ENCODE data around the gene METTL25.

The METTL25 gene

DNA sequence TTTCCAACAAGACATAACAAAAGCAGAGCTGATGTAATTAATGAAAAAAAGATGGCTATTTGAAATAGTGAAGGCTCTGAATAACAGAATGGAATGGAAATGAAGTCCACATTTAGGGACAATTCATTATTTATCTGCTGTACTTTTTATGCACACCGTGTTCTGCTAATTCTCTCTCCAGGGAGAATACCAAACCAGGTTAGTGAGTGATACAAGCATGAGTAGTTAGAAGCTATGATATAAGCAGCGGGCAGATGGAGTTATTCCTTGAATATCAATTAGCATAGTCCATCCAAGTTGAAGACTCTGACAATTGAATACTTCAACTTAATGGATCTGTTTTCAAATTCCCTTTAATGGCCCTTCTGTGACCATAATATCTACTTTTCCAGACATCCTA, 166.3 kb downstream of the METTL25 start:
- DNase-seq, result no peak

DNA sequence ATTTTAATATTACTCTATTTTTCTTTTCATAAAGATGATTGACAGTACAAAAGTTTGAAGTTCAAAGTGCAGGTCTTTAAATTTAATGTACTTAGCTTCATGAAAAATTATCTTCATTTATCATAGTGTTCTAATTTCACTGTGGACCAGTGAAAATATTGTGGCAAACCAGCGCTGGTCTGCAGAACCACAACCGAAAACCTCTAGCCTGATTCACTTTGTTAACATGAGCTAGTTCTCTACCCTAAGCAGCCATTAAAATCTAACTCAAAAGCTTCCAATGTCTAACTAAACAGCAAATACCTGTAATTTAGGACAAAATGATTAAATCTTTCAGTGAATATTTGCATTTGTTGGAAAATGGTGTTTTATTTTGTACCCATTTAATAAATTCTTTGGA, 167.3 kb downstream of the METTL25 start:
- no peak for DNase-seq

DNA sequence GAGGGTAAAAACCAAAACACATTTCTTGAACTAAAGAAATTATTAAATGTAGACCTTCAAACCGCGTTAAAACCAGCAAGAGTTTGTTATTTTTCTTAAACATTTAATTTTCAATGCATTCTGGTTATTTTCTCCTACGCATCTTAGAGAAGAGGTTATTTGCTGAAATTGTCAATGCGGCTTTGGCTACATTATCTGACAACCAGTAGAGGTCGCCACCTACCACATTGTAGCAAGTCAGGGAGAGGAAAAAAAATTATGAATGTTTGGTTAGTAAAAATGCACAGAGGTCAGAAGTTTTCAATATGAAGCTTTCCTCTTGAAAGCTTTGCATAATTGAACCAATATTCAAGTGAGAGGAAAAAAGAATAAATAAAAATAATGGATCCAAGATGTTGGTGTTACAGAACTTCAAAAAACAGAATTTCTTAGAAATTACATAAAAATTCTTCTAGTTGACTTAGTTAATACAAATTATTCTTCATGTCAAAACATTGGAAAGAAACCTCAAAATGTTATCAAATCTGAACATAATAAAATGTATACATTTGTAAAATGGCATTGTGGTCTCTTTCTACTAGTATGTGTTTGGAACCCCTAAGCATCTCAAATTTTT, 168.9 kb downstream of the METTL25 start:
- peak; percentile 12 for DNase-seq

All from right kidney (tissue), 1 donor.